ENCODE measurements around the gene SLC44A5.
A peak's percentile ranks its signal among the peaks of the same experiment; 100 is the strongest.

SLC44A5 gene

GRCh38 chr1:75542818-75543570 lies 67.9 kb downstream of the SLC44A5 start:
- TF ChIP-seq CTCF (IDR thresholded peaks at IDR 0.05; ENCODE audit: insufficient read depth, low read depth, low read length, missing control alignments), result no peak
- no peak for DNase-seq (ENCODE audit: low read depth)
- H3K4me3 ChIP-seq (ENCODE audit: low read length), result no peak overlapping the region

GRCh38 chr1:75539230-75540116 lies 71.4 kb downstream of the SLC44A5 start:
- TF ChIP-seq CTCF (IDR thresholded peaks at IDR 0.05; ENCODE audit: insufficient read depth, low read depth, low read length, missing control alignments), result no peak
- peak; percentile 14 for DNase-seq (ENCODE audit: low read depth)
- no peak overlapping the region for H3K4me3 ChIP-seq (ENCODE audit: low read length)

- TF ChIP-seq CTCF (IDR thresholded peaks at IDR 0.05; ENCODE audit: insufficient read depth, low read depth, low read length, missing control alignments), result no peak
- DNase-seq (ENCODE audit: low read depth), result no peak
- H3K4me3 ChIP-seq (ENCODE audit: low read length), result no peak overlapping the region
These were observed 77.8 kb downstream of the SLC44A5 start for GRCh38 chr1:75533085-75533484.

- no peak for DNase-seq (ENCODE audit: low read depth)
- no peak for TF ChIP-seq CTCF (IDR thresholded peaks at IDR 0.05; ENCODE audit: insufficient read depth, low read depth, low read length, missing control alignments)
- no peak overlapping the region for H3K4me3 ChIP-seq (ENCODE audit: low read length)
These were observed 79.3 kb downstream of the SLC44A5 start for GRCh38 chr1:75531570-75531969.

- no peak for DNase-seq (ENCODE audit: low read depth)
- no peak overlapping the region for H3K4me3 ChIP-seq (ENCODE audit: low read length)
- no peak for TF ChIP-seq CTCF (IDR thresholded peaks at IDR 0.05; ENCODE audit: insufficient read depth, low read depth, low read length, missing control alignments)
These were observed 81.4 kb downstream of the SLC44A5 start for GRCh38 chr1:75529488-75529887.

GRCh38 chr1:75528001-75528400 lies 82.9 kb downstream of the SLC44A5 start:
- TF ChIP-seq CTCF (IDR thresholded peaks at IDR 0.05; ENCODE audit: insufficient read depth, low read depth, low read length, missing control alignments), result no peak
- DNase-seq (ENCODE audit: low read depth), result no peak
- no peak overlapping the region for H3K4me3 ChIP-seq (ENCODE audit: low read length)

All from epithelial cell of esophagus (primary cell).